Testis (tissue), 3 donors: ENCODE measurements around the gene TEKT3. TPM values are rescaled to one million over a fixed set of nuclear protein-coding genes. Genes with fewer than 3 reads are reported as not detected.
A peak's percentile ranks its signal among the peaks of the same experiment; 100 is the strongest.

Experiments
- DNase-seq: peaks from one replicate; pipeline ENCODE4 v3.0.0-alpha.2; 2019
- H3K27ac ChIP-seq, 2 donors: fragments of 200-600 bp; sonication (generic); one replicate each; pipeline ENCODE4 v1.5.1; 2019
- H3K27me3 ChIP-seq: fragments of 200-600 bp; sonication (generic); one replicate; pipeline ENCODE4 v1.5.1; 2019
- H3K36me3 ChIP-seq: fragments of 200-600 bp; sonication (generic); one replicate; pipeline ENCODE4 v1.5.1; 2017; ENCODE audit warnings: low read depth; ENCODE audit errors: missing control alignments
- H3K4me1 ChIP-seq: fragments of 200-600 bp; sonication (generic); one replicate; pipeline ENCODE4 v1.5.1; 2019
- H3K4me3 ChIP-seq, 2 donors: fragments of 200-600 bp; sonication (generic); one replicate each; pipeline ENCODE4 v1.5.1; 2017 to 2019
- H3K9me3 ChIP-seq: fragments of 200-600 bp; sonication (generic); one replicate; pipeline ENCODE4 v1.5.1; 2017
- CTCF ChIP-seq, 3 experiments: fragments of 450-650 bp in 2 of 3; fragments of 200-600 bp in 1 of 3; sonication (generic) in 1 of 3; IDR thresholded peaks; one replicate each; pipeline ENCODE4 v1.5.1; 2016 to 2019; ENCODE audit warnings: antibody characterized with exemption in 3 of 3, mild to moderate bottlenecking in 2 of 3, moderate library complexity in 1 of 3
- POLR2A ChIP-seq: fragments of 450-650 bp; IDR thresholded peaks from one replicate; pipeline ENCODE4 v1.6.1; 2017; ENCODE audit warnings: antibody characterized with exemption, mild to moderate bottlenecking, moderate library complexity
- WGBS, 2 donors: methylation state at CpG; one replicate each; pipeline ENCODE4 v1.1.5; 2018; 5-methylcytosine and 5-hydroxymethylcytosine counted together
- intact Hi-C: fragments of 100-400 bp; cut with DNase I; formaldehyde crosslinking; loops from one replicate; pipeline ENCODE4 v1.15.1; 2023; ENCODE audit warnings: low total_unique reads
- polyA plus RNA-seq: library from polyadenylated mRNA; stranded (reverse); fragments of 350-450 nt; fragmentation: Illumina TruSeq; extraction: RNeasy Lipid Tissue Mini Kit (QIAGEN cat#74804); gene quantifications from one replicate; pipeline ENCODE4 v1.2.3, GENCODE V29; 2014; ENCODE audit warnings: low read depth, low replicate concordance; ENCODE audit not compliant: insufficient read depth
- total RNA-seq, 2 donors: library from RNA; depleted of rRNA; stranded (reverse); fragments of >200 nt; gene quantifications; one replicate each; pipeline ENCODE4 v1.2.3, GENCODE V29; 2016

TEKT3 gene
- total and polyA plus RNA-seq, 3 donors from 2014 or later: 30.7 to 106 (median 52.0) TPM

DNA sequence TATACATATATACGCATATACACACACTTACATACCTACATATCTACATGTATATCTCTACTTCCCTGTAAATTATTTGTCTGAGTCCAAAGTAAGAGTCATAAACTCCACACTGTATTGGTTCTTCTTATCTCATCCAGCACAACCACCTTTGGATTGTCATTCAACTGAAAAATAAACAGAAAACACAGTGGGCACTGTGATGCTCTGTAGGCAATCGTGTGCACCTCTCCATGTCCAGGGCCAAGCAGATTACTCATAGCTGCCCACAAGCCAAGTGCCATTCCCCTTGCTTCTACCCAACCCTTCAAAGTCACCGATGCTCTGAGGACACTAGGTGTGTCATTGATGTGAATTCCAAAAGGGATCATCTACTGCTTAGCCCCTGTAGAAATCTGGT, 12.9 kb upstream of the TEKT3 start:
- Histone ChIP-seq H3K4me1 (no peaks in the 10 kb centered on the region), H3K36me3 (no peaks in the 10 kb centered on the region), H3K9me3 (no peaks in the 10 kb centered on the region), H3K4me3 (no peak overlapping the region), H3K27me3 (no peaks in the 10 kb centered on the region), H3K27ac (no peak overlapping the region)
- intact Hi-C loops: no loop called here
- DNase-seq: no peak
- 89 to 94% methylated on average over 3 of the region's 3 CpGs for WGBS, 2 donors
- TF ChIP-seq POLR2A (no peak), CTCF (IDR thresholded peaks at IDR 0.05) (no peak)

DNA sequence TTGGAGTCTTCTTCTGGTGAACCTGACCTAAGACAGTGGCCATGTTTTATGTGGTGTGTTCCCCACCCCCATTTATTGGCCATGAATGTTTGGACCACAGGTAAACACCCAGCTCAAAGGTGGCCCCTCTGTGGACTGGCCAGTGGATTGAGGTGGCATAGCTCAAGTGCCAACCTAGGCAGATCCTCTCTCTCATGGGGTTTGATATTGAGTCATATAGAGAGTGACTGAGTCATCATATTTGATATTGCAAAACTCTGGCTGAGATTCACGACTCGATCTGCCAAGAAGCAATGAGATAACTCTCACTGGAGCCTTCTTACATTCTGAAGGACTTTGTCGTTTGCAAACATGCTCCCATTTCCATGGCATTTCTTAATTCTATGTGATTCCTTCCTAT, 10.5 kb upstream of the TEKT3 start:
- Histone ChIP-seq H3K4me3 (no peak overlapping the region), H3K4me1 (no peaks in the 10 kb centered on the region), H3K27me3 (no peaks in the 10 kb centered on the region), H3K36me3 (no peaks in the 10 kb centered on the region), H3K9me3 (no peaks in the 10 kb centered on the region), H3K27ac (no peak overlapping the region)
- no peak for TF ChIP-seq POLR2A
- TF ChIP-seq CTCF (IDR thresholded peaks at IDR 0.05): no peak
- 71 to 84% methylated on average over 3 of the region's 3 CpGs for WGBS, 2 donors
- peak; percentile 31 for DNase-seq
- intact Hi-C loops: no loop called here

DNA sequence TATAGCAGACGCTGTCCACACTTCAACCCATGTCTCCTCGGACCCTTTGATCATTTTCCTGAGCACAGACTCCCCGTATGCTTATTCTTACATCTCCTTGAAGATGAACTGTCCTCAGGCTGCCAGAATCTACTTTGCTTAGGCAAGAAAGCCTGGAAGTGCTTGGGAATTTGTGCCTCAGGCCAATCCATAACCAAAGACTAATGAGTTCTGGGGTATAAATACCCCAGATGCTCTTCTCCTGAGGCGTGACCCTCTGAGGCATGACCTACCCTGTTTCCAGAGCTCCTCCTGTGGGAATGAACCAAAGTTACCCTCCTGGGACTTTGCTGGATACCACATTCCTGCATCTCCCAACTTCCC, 10.1 kb upstream of the TEKT3 start:
- intact Hi-C loops: no loop called here
- no peak overlapping the region for H3K4me3 ChIP-seq
- H3K4me1 ChIP-seq: no peaks in the 10 kb centered on the region
- WGBS, 2 donors: 66 to 68% methylated on average over 4 of the region's 4 CpGs
- H3K27me3 ChIP-seq: no peaks in the 10 kb centered on the region
- no peaks in the 10 kb centered on the region for H3K9me3 ChIP-seq
- TF ChIP-seq POLR2A (no peak), CTCF (IDR thresholded peaks at IDR 0.05) (no peak)
- H3K27ac ChIP-seq: no peak overlapping the region
- H3K36me3 ChIP-seq: no peaks in the 10 kb centered on the region
- no peak for DNase-seq

DNA sequence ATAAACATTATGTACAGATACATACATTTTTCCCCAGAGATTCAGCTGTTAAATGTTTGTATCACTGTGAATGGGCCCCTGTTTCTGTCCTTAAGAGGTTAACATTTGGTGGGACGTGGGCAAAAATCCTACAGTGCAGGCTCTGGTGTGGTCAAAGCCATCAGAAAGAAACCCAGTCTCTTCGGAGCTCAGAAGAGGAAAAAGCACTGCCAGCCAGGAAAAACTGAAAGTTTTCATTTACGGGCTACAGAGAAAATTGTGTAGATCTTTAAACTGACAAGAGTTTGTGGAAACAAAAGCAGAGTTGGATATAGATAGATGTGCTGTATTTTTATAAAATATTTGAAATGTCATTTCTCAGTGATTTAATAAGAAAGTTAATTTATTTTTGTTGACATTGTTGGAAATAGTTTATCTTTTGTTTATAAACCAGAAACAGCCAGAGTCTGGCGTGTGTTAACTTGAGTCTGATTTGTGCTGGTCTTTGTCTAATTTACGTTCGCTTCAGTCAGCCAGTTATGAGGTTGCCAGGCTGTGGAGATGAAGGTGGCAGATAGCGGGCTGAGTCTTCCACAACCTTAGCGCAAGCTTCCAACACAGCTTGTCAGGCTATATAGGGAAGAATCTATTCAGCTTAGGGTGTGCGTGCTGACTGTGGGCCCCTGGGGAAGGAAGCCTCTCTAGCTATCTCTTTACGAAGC, 9.5 kb upstream of the TEKT3 start:
- no peak for TF ChIP-seq CTCF (IDR thresholded peaks at IDR 0.05)
- TF ChIP-seq POLR2A: no peak
- intact Hi-C loops: no loop called here
- Histone ChIP-seq H3K9me3 (no peaks in the 10 kb centered on the region), H3K4me1 (no peaks in the 10 kb centered on the region), H3K27ac (no peak overlapping the region), H3K27me3 (no peaks in the 10 kb centered on the region), H3K4me3 (no peak overlapping the region), H3K36me3 (no peaks in the 10 kb centered on the region)
- no peak for DNase-seq
- 63 to 67% methylated on average over 10 of the region's 10 CpGs for WGBS, 2 donors

GRCh38 chr17:15349119-15349518, 7.7 kb upstream of the TEKT3 start:
- Histone ChIP-seq H3K27ac (no peak overlapping the region), H3K9me3 (no peaks in the 10 kb centered on the region), H3K27me3 (no peaks in the 10 kb centered on the region), H3K4me1 (no peaks in the 10 kb centered on the region), H3K36me3 (no peaks in the 10 kb centered on the region), H3K4me3 (no peak overlapping the region)
- intact Hi-C loops: no loop called here
- DNase-seq: no peak
- 55 to 59% methylated on average over 2 of the region's 2 CpGs for WGBS, 2 donors
- no peak for TF ChIP-seq CTCF (IDR thresholded peaks at IDR 0.05)
- TF ChIP-seq POLR2A: no peak
